HG02623 (cell line): ENCODE data around the gene COL3A1.

Source experiments
- ATAC-seq: cut with Tn5 transposase; IDR thresholded peaks from one replicate; pipeline ENCODE4 v1.9.1; 2021; ENCODE audit warnings: moderate library complexity; ENCODE audit not compliant: unreplicated experiment

The COL3A1 gene

GRCh38 chr2:188974164-188974563 lies at the start of gene COL3A1:
Gene COL3A1, plus strand, starts transcription at chr2:188974373. Its CDS starts 117 bp downstream, at chr2:188974490.
- no peak for ATAC-seq

GRCh38 chr2:188928643-188929042 lies 45.5 kb upstream of the COL3A1 start:
- ATAC-seq = no peak

GRCh38 chr2:188931361-188931760 lies 42.8 kb upstream of the COL3A1 start:
- no peak for ATAC-seq

- ATAC-seq = no peak
These were observed 36.6 kb upstream of the COL3A1 start for GRCh38 chr2:188937228-188938220.

- no peak for ATAC-seq
These were observed 34.0 kb upstream of the COL3A1 start for GRCh38 chr2:188940171-188940570.

- no peak for ATAC-seq
These were observed 29.7 kb upstream of the COL3A1 start for GRCh38 chr2:188944442-188944841.

GRCh38 chr2:188949046-188949818 lies 24.9 kb upstream of the COL3A1 start:
- no peak for ATAC-seq

- no peak for ATAC-seq
These were observed 21.3 kb upstream of the COL3A1 start for GRCh38 chr2:188952901-188953300.

GRCh38 chr2:188956290-188956689 lies 17.9 kb upstream of the COL3A1 start:
- ATAC-seq = no peak

GRCh38 chr2:188956961-188957360 lies 17.2 kb upstream of the COL3A1 start:
- ATAC-seq = no peak

GRCh38 chr2:188957646-188958045 lies 16.5 kb upstream of the COL3A1 start:
- ATAC-seq = no peak

GRCh38 chr2:188963741-188964140 lies 10.4 kb upstream of the COL3A1 start:
- ATAC-seq = no peak

GRCh38 chr2:188964976-188965546 lies 9.1 kb upstream of the COL3A1 start:
- ATAC-seq = no peak

- no peak for ATAC-seq
These were observed 8.6 kb upstream of the COL3A1 start for GRCh38 chr2:188965563-188965962.

- no peak for ATAC-seq
These were observed 8.0 kb upstream of the COL3A1 start for GRCh38 chr2:188966079-188966571.

GRCh38 chr2:188966728-188967440 lies 7.3 kb upstream of the COL3A1 start:
- no peak for ATAC-seq

GRCh38 chr2:188969236-188969635 lies 4.9 kb upstream of the COL3A1 start:
- ATAC-seq = no peak

- ATAC-seq = no peak
These were observed 4.5 kb upstream of the COL3A1 start for GRCh38 chr2:188969651-188970050.

- ATAC-seq = no peak
These were observed 4.0 kb upstream of the COL3A1 start for GRCh38 chr2:188970211-188970610.

GRCh38 chr2:188971432-188971861 lies 2.7 kb upstream of the COL3A1 start:
- no peak for ATAC-seq

GRCh38 chr2:188973641-188974040 lies 532 bp upstream of the COL3A1 start:
- ATAC-seq = no peak
